DMS153 treated with DMSO at 0.1 percent for 48 hours (cell line): ENCODE results near the gene TRIM41.

ENCODE experiments used
- DNase-seq: peaks from one replicate; lab custom pipeline; 2025; ENCODE audit not compliant: unreplicated experiment; lab: John Stamatoyannopoulos, UW

TRIM41 gene

GRCh38 chr5:181231432-181231831 lies 8.4 kb downstream of the TRIM41 start:
- no peak for DNase-seq

DNA sequence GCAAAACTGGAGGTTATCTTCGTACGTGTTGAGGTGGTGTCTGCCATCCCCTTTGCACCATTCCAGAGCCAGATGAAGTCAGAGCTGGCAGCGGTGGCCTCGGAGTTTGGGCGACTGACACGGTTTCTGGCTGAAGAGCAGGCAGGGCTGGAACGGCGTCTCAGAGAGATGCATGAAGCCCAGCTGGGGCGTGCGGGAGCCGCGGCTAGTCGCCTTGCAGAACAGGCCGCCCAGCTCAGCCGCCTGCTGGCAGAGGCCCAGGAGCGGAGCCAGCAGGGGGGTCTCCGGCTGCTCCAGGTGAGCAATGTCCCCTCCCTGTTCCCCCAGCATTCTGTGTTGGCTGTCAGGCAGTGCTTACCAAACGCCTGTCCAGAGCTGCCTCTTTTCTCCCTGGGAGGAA lies 9.5 kb downstream of the TRIM41 start:
- DNase-seq, result no peak

DNA sequence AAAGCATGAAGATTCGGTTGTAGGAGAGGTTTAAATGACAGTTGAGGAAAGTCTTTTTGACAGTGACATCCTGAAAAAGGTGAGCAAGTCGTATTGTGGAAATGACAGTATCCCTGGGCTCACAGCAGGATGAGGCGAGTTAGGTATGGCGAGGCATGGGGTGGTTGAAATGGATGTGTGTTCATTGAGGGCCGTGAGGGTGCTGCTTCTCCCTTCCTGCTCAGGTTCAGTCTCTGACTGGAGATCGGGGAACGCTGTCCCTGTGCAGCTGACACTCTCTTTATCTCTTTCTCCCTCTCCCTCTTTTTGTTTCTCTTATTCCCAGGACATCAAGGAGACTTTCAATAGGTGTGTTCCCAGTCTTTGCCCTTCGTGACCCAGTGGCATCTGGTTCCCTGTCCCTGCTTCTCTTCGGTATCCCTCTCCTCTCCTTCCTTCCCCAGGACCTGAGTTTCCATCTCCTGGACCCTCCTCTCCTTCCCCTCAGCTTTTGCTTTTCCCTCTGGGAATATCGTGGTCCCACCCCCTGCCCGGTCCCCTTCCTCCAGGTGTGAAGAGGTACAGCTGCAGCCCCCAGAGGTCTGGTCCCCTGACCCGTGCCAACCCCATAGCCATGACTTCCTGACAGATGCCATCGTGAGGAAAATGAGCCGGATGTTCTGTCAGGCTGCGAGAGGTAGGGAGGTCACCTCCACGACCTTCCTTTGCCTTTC lies 10.2 kb downstream of the TRIM41 start:
- DNase-seq, result no peak

GRCh38 chr5:181233801-181234454 lies 10.8 kb downstream of the TRIM41 start:
- no peak for DNase-seq

DNA sequence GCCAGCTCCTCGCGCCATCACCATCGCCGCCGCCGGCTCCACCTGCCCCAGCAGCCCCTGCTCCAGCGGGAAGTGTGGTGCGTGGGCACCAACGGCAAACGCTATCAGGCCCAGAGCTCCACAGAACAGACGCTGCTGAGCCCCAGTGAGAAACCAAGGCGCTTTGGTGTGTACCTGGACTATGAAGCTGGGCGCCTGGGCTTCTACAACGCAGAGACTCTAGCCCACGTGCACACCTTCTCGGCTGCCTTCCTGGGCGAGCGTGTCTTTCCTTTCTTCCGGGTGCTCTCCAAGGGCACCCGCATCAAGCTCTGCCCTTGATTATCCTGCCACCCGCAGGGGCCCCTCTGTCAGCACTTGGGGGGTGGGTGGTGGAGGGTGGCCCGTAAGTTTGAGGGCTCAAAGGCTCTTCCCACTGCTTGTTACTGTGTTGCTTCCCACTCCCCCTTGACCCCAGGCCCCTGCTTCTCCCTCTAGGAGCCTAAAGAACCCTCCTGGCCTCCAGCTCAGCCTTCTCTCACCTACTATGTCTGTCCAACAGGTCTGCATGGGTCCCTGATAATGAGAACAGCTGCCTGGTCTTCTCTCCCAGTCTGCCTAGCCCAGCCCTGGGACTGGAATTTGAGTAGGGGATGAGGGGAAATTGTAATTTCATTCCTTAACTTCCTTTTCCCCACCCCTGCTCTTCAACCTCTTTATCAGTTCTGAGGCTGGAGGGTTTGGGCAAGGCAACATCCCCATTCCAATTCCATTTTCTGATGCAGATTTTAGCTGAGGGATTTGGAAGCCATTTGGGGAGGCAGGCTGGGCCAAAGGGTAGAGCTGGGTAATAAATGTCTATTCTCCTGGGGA lies 11.6 kb downstream of the TRIM41 start:
- DNase-seq, result no peak

DNA sequence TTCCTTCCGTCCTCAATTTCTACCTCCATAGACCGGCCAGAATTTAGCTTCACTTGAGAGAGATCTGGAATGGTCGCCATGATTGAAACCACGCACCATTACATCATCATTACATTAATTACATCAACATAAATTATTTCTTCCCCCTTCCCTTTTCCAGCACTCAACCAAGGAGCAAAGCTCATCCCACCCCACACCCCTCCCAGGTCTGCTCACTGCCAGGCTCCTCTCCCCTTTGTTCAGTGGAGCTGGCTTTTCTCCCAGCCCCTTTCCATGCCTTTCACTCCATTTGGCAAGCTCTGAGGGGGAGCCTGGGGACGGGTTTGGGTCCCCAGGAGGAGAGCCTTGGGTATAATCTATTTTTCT lies 12.2 kb downstream of the TRIM41 start:
- DNase-seq, result no peak

- no peak for DNase-seq
These were observed 12.7 kb downstream of the TRIM41 start for GRCh38 chr5:181235689-181236366.

DNA sequence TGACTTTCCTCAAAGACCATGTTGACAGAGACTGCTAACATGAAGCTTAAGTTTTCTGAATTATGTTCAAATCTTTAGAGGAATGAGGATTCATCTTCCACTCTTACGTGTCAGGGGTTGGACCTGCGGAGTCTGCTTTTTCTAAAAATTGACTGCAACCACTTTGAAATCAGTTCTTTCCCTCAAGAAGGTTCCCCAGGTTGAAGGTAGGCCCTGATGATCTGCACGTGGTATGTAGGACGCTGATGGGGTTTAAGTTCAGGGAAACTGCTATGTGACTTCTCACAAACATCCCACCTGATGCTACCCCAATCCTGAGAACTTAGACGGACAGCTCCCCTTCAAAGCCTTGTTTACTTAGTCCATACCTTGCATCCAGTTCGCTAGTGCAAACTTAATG lies 13.4 kb downstream of the TRIM41 start:
- no peak for DNase-seq

DNA sequence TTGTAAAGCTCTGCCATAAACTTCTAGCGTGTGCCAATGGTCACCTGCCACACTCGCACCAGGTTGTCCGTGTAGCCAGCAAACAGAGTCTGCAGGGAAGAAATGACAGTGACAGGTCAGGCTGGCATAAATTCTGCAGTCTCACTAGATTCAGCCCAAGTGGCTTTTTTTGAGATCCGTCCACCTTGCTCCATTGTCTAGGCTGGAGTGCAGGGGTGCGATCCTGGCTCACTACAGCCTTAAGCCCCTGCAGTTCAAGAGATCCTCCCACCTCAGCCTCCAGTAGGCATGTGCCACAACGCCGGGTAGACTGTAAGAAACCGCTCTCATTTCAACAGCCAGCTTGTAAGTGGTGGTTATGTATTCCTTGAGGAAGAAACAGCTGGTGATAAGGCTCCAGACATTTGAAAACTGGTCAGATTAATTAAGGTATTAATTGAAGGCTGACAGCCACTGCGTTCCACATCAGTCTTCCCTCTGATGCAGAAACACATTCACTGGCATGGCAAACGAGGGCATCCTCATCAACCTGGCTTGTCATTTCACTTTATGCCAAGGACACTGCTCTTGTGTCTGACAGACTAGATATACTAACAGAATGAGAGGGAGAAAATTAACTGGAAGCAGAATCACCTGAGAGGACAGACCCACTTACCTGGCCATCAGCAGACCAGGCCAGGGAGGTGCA lies 14.0 kb downstream of the TRIM41 start:
- DNase-seq, result no peak

DNA sequence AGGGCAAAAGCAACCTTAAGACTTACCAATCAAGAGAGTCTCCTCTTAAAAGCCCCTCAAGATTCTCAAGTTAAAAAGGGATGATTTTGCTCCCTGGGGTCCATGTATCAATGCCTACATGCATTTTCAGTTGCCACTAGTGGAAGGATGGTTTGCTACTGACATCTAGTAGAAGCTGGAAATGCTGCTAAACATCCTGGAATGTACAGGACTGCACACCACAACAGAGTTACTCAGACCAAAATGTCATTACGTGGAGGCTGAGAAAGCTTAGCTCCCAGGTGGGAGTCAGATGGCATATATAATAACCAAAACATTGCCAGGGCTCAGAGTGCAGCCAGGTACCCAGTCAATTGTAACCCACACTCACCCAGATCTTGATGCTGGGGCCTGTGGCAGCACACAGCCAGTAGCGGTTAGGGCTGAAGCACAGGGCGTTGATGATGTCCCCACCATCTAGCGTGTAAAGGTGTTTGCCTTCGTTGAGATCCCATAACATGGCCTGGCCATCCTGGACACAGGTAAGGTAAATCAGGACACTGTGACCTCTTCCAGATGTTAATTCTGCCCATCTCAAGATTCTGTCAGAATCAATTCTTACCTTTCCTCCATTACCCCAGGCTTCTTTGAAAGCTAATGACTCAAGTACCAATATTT lies 14.8 kb downstream of the TRIM41 start:
- DNase-seq, result no peak

DNA sequence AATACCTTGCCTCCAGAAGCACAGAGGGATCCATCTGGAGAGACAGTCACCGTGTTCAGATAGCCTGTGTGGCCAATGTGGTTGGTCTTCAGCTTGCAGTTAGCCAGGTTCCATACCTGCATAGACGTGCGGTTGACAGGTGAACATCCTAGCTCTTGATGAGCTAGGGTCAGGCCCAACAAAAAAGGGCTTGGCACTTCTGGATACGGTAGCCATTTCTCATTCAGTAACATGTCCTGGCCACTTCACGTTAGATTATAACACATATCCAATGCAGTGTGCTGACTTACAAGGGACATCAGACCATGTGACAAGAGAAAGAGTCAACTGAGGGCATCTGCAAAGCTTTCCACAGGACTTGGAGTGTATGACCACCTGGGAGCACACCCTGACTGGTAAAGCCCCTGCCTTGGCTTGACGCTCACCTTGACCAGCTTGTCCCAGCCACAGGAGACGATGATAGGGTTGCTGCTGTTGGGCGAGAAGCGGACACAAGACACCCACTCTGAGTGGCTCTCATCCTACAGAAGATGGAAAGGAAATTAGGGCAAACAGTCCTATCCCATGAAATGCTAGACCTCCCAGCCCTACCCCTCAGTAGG lies 16.1 kb downstream of the TRIM41 start:
- no peak for DNase-seq

GRCh38 chr5:181241393-181241975 lies 18.4 kb downstream of the TRIM41 start:
- no peak for DNase-seq

DNA sequence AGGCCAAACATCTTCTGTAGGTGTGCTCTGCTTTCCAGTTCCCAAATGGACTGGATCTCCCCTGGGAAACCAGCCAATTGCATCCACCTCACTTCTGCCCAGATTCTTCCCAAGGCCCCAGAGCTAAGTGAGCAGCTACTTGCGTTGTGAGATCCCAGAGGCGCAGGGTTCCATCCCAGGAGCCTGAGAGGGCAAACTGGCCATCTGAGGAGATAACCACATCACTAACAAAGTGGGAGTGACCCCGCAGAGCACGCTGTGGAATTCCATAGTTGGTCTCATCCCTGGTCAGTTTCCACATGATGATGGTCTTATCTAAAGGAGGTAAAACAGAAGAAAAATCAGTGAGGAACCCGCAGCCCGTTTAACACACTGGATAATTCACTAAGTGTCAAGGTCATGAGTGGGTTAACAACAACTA lies 19.0 kb downstream of the TRIM41 start:
- DNase-seq, result no peak

GRCh38 chr5:181243018-181243563 lies 20.0 kb downstream of the TRIM41 start:
- DNase-seq, result no peak

GRCh38 chr5:181243564-181244343 lies 20.7 kb downstream of the TRIM41 start, which contains the start of gene RACK1:
RACK1 (minus strand) TSS chr5:181243906; CDS start chr5:181243800, 106 bp downstream.
- no peak for DNase-seq

GRCh38 chr5:181245427-181246275 lies 22.6 kb downstream of the TRIM41 start:
- DNase-seq, result no peak

DNA sequence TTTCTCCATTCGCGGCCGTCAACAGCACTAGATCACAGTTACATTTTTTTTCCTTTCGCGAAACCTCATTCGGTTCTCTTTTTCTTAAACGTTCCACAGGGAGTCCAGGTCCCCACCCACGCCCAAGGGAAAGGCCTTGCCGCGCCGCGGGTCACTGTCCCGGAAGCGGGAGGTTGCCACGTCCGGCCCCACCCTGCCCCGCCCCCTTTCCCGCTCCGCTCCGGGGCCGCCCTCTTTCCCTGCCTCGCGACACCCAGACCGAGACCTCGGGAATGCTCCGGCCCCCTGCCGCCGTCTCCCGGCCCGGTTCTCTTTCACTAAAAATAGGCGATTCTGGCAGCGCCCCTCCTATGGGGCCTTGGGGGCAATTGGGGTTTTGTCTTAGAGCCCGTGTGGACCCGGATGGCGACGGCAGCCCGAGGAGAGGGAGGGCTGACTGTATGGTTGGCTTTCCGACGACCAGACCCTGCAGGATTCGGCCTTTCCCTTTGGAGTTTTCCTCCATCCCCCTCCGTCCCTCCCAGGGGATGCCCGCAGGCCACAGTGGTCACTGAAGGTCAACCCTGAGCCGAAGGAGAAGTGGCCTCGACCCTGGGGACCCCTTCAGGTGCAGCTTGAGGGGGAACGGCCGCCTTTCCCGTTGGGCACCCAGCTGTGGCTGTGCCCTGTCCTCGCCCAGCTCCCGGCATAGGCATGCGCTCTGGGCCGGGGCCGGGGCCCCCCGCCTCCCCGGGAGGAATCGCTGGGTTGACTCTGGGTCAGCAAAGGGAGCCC lies 23.4 kb downstream of the TRIM41 start:
- no peak for DNase-seq
